ENCODE results near the gene ASB5.

- TF ChIP-seq GATA3 (IDR thresholded peaks at IDR 0.05; ENCODE audit: low read depth, low read length) (no peak), GATA2 (IDR thresholded peaks at IDR 0.05; ENCODE audit: low read depth, low read length) (no peak)
Measured at GRCh38 chr4:176303938-176304337, 34.9 kb upstream of the ASB5 start.
